Activated gamma-delta T cell (primary cell): ENCODE results near the gene MTLN.
"Not testable (repeated sequence)": the region's sequence is repeated elsewhere in the genome, so short reads cannot be mapped to it uniquely, and the experiment has no call there.

Experiments
- DNase-seq: peaks from one replicate; lab custom pipeline; 2025; lab: John Stamatoyannopoulos, UW

Gene MTLN

DNA sequence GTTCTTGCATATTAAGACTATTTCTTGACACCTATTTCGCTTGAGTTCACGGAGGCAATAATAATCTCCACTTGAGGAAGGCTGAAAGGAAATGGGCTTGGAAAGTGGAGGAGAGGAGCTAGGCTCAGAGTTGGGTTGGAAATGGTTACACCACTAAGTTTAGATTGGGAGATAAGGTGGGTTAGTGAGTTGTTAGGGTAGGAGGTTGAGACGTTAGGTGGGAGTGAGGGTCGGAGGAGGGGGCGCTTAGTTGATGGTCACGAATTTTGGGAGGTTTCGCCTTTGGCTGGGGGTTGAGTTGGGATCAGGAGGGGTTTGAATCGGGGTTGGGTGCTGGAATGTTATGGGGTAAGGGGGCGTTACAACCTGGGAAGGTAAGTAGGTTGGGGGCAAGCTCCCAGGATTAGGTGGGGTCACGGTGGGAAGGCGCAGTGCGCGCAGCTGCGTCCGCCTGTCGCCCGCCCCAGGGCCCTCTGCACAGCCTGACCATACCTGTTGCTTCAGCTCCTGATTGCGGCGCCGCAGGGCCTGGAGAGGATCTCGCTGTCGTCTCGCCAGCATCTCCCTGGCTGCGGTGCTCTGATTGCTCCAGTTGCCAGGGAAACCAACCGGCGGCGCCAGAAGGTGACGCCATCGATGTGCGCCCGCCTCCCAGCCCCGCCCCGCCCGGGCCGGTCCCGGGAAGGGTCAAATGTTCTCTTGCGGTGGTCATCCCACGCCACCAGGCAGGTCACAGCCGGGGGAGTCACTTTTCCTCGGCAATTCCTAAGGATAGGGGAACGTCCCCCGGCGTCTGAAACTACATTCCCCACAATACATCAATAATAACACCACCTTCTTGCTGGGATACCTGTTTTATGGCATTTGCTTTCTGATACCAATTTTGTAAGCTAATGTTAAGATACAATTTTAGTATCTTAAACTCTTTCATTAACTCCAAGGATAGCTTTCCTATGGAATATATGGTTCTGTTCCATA, 7.7 kb downstream of the MTLN start, which contains the start of gene NPHP1:
TSS of gene NPHP1 (minus strand) at position 606 of the 978 bp plus-strand sequence. CDS start at position 561, 45 bp downstream.
- peak; percentile 71 for DNase-seq

DNA sequence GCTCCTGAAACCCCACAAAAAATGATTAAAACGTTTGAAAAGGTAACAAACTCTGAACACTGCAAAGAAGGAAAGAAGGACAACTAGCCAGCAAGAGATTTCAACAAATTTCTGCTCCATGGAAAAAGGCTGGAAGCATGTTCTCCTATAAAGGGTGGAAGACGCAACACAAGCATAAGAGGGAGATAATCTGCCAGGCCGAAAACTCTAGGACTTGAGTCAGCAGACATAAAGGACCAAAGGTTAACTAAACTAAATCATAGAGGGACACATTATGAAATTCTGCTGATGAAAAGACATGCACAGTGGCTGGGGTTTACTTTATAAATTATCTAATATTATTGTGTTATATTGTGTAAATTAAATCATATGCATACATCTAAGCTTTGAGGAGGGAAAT, 14.3 kb downstream of the MTLN start:
- DNase-seq: no peak

DNA sequence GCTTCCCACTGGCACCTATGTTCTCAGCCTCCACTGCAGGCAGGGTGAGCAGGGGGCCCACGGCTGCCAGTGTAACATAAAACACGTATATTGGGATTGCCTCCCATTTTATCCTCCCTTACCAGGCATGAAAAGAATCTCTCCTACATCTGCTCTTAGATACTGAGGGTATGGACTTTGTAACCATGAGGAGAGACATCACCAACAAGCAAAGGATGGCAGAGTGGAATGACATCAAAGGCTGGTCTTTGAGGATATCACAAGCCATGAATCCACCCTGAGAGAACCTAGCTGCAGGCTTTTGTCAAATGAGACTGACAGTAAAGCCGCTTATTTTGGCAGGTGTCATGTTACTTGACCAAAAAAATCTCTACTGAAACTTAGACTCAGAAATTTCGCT, 14.9 kb downstream of the MTLN start:
- DNase-seq: no peak

DNA sequence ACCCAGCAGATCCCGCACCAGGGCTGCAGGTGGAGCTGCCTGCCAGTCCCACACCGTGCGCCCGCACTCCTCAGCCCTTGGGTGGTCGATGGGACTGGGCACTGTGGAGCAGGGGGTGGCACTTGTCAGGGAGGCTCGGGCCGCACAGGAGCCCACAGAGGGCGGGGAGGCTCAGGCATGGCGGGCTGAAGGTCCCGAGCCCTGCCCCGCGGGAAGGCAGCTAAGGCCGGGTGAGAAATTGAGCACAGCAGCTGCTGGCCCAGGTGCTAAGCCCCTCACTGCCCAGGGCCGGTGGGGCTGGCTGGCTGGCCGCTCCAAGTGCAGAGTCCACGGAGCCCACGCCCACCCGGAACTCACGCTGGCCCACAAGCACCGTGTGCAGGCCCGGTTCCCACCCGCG, 22.2 kb downstream of the MTLN start:
- not testable (repeated sequence) for DNase-seq

DNA sequence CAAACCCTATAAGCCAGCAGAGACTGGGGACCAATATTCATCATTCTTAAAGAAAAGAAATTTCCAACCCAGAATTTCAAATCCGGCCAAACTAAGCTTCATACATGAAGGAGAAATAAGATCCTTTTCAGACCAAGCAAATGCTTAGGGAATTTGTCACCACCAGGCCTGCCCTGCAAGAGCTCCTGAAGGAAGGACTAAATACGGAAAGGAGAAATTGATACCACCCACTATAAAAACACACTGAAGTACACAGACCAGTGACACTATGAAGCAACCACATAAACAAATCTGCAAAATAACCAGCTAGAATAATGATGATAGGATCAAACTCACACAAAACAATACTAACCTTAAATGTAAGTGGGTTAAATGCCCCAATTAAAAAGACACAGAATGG, 29.9 kb downstream of the MTLN start:
- DNase-seq: no peak

DNA sequence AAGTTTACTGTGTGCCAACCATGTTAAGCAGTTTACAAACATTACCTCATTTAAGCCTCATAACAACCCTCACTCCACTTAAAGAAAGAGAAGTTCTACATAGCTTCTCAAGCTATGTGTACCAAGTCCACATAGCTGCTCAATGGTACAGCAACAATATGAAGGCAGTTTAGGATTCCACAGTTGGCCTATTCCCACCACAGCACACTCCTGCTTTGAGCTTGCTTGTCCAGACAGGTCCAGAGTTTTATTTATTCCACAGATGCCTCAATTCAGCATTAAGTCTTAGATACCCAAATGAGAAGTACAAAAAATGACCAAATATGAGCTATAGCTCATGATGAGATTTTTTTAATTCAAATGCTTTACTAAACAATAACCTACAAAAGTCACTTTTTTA, 32.3 kb downstream of the MTLN start:
- no peak for DNase-seq

DNA sequence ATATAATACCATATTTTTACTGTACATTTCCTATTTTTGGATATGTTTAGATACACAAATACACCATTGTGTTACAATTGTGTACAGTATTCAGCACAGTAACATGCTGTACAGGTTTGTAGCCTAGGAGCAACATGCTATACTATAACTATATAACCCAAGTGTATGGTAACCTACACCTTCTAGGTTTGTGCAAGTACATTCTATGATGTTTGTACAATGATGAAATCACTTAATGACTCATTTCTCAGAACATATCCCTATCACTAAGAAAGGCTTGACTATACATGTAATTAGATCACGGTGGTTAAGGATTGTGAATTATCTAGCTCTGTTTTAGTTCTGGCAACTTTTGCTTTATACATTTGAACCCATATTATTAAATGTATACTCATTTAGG, 38.8 kb downstream of the MTLN start:
- DNase-seq: no peak

DNA sequence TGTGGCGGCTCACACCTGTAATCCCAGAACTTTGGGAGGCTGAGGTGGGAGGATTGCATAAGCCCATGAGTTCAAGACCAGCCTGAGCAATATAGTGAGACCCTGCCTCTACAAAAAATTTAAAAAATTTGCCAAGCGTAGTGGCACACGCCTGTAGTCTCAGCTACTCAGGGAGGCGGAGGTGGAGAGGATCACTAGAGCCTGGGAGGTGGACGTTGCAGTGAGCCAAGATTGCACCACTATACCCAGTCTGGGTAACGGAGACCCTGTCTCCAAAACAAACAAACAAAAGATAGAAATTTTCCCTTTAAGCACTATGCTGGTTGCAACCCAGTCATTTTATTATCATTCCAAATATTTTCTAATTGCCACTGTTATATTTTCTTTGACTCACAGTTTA, 39.8 kb downstream of the MTLN start:
- no peak for DNase-seq

DNA sequence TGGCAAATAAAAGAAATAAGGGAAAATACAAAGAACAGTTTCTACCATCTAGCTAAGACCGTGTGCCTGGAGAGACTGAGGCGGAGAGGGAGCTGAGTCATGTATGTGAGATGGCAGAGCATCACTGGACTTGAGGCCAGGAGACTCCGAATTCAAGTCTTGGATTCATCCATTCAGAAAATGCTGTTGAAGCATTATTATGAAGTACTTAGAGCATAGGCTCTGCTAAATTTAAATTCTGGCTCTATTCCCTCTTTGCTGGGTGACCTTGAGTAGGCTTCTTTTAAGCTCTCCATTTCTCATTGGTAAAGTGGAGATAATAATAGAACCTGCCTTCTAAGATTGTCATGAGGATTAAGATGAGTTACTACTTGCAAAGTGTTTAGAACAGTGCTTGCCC, 42.2 kb downstream of the MTLN start:
- DNase-seq: no peak

DNA sequence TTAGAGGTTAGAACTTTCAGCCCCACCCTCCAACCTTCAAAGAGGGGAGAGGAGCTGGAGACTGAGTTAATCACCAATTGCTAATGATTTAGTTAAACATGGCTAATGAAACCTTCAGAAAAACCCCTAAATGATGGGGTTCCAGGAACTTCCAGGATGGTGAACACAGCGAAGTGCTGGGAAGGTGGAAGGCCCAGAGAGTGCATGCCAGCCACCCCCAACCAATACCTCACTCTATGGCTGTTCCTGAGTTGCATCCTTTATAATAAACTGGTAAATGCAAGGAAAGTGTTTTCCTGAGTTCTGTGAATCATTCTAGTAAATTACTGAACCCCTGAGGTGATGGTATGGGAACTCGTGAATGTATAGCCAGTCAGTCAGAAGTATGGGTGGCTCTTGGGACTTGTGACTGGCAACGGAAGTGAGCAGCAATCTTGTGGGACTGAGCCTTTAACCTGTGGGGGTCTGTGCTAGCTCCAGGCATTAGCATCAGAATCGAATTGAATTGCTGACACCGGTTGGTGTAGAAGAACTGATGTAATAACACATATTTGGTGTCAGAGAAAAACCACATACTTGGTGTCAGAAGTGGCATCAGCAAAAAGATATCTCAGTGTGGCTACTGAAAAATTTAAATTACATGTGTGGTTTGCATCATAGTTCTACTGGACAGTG, 44.9 kb downstream of the MTLN start:
- DNase-seq: no peak

DNA sequence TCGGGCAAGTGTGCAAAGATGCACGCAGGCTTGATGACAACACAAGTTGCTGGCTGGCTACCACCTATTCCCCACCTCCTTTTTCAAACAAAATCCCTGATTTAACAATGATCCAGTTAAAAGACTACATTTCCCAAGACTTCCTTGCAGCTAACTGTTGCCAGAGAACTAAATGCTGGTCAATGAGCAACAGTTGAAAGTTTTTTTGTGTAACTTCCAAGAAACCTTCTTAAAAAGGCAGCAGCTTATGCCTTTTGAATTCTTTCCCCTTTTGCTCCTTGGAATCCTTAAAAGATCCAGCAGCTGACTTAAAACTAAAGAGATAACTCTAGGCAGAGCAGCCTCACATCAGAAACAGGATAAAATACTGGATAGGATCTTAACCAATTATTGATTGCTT, 46.1 kb downstream of the MTLN start:
- no peak for DNase-seq
